Hair follicle dermal papilla cell (primary cell): ENCODE data around the gene CDCA4. TPM values are rescaled to one million over a fixed set of nuclear protein-coding genes. Genes with fewer than 3 reads are reported as not detected.

Experiments
- total RNA-seq: library from RNA; depleted of rRNA; stranded (reverse); fragments of >200 nt; gene quantifications from 2 replicates; pipeline ENCODE4 v1.2.3, GENCODE V29; 2012

The CDCA4 gene
- 10.4 and 12.8 TPM in 2 replicates for total RNA-seq

DNA sequence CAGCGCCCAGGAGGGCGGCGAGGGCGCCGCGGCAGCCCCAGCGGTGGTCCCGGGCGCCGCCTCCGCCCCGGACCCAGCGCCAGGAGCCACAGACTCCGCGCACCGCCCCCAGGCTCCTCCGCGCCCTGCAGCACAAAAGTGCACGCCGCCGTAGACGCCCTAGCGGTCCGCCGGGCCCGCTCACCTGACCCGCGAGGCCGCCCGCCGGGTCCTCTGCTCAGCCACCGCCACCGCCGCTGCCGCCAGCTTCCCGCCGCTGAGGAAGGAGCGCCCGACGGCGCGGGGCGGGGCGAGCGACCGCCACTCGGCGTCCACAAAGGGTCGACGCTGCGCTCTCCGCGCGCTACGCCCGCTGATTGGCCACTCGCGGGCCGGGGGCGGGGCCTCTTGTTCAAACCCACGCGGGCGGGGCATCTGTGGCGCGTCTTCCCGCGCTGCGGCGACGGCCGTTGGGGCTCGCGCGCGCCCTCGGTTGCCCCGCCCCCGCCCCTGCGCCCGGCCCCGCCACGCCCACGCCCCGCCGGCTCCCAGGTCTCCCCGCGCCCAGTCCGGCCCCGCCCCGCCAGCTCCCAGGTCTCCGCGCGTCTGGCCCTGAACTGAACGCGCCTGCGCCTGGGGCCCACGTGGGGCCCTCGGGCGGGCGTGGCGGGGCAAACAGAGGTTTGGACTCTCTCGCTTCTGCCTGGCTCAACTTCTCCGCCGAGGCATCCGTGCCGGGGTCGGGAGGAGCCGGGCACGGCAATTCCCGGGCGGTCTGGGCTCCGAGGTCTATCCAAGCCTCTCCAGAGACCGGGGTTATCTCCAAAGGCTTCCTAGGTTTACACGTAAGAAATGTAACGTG is at the start of gene CDCA4:
Gene CDCA4, minus strand, starts transcription at position 269 of the 841 bp plus-strand sequence. CDS start 9,154 bp downstream, outside the sequence.

DNA sequence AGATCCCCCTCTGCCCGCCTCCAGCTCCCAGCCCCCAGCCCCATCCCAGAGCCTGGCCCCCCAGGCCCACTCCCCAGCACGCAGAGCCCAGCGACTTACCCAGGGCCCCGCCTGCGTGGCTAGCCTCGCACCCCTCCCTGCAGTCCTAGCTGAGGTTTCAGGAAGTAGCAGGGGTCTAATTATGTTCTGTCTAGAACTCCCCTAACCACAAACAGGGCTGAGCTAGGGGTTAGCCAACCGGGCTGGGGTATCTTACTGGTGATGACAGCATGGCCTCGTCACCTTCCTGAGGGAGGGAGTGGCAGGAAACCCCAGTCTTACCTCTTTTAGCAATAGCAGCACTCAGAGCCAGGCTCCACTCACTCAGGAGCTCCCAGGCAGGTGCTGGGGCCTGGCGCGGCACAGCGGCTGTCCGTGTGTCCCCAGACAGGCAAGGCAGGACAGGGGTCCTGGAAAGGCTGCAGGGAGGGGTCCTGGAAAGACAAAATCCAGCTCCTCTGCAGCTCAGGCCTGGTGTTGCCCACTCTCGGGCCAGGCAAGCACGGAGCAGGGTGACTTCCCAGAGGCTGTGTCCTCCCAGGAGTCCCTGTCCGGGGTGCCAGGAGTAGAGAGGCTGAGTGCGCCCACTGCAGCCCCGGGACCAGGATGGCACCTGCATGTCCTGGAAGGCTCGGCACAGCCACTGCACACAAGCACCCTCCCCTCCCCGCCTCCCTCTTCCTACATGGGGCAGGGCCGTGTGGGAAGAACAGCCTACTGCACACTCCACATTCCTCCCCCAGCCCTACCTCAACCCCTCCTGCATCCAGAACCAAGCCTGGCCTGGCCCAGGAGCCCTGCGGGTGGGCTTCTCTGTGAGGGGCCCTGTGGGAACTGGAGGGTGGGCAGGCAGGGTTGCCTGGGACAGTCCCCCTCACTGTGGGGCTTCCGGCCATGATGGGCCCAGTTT is 44.7 kb upstream of the CDCA4 start, which contains the start of gene GPR132:
Gene GPR132, minus strand, starts transcription at position 151 of the 949 bp plus-strand sequence. CDS start 10,010 bp downstream, outside the sequence.

DNA sequence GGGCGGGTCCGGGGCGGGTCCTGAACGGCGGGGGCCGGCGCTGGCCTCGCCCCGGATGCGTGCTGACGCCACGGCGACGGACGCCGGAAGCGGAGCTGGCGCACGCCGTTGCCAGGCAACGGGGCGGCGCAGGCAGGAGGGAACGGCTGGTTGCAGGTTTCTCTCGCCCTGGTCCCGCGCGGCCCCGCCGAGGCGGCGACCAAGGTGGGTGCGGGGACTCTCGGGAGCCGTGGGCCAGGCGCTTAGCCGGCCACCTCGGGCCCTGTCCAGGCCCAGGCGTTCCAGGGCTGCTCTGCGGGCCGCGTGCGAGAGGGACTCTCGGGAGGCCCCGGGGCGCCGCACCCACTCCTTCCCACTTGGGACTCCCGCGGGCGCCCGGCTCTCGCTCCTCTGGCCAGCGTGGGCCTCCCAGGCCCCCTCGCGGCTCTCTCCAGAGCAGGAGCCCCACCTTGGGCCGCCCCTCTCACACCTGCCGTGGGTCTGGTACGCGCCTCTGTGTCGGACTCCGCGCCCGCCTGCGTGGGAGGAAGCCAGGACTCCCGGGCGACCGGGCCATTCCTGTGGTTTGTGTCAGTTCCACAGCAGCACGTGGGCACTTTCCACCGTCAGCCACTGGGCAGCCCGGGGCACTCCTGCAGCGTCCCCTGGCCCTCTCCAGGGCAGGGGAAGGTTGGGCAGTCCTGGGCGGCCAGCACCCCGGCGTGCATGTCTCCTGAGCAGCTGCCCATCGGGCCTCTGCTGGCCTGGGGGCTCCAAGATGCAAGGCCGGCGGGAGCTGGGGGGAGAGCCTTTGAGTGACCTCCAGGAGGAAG is 35.0 kb downstream of the CDCA4 start, which contains the start of gene CLBA1:
Gene CLBA1, plus strand, starts transcription at position 114 of the 812 bp plus-strand sequence. Its CDS starts 644 bp downstream, at position 758.

DNA sequence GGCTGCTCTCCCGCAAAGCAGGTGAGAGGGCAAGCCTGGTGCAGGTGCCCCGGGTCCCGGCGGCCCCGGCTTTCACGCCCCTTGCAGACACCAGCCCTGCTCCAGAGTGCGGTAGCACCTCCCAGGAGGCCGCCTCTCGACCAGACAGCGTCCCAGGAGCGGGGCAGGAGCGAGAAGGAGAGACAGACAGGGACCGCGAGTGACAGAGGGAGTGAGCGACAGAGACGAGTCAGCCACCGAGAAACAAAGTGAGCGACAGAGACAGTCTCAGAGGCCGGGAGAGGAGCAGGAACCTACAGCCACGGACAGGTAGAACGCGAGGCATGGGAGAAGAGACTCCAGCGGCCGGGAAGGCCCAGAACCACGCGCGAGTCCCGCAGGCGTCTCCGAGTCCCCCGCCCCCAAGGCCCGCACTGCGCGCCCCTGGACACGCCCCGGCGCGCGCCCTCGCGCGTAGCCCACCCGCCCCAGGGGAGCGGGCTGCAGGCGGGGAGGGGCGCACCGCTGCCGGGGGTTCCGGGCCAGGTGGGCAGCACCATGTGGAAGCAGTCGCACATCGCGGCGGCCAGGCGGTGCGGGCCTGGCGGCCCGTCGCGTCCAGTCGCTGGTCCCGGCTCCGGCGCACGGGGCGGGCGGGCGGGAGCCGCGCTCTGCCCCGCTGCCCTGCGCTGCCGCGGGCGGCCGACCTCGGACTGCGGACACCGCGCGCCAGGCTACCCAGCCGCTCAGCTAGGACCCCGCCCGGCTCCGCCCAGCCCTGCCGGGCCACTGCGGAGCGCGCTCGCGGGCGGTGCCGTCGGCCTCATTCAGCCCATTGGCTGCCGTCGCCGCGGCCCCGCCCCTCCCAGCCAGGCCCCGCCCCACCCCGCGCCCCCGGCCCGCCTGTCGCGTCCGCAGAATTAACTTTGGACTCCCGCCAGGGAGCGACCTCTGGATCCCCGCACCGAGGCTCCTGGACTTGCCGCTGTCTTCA is 42.9 kb downstream of the CDCA4 start, which contains the start of gene AHNAK2:
Gene AHNAK2, minus strand, starts transcription at position 694 of the 973 bp plus-strand sequence. Its CDS starts 137 bp downstream, at position 557.

Other genes with a start within 250 kb of the CDCA4 start
- 221 and 234 TPM in 2 replicates for gene AKT1, start 225.3 kb downstream of the CDCA4 start, total RNA-seq
- gene ZBTB42, start 220.0 kb downstream of the CDCA4 start, total RNA-seq = 5.7 and 5.8 TPM in 2 replicates
- 24.3 and 25.9 TPM in 2 replicates for gene CEP170B, start 155.8 kb downstream of the CDCA4 start, total RNA-seq
- gene PLD4, start 96.2 kb downstream of the CDCA4 start, total RNA-seq = under 0.01 TPM in 2 replicates
- 167 and 231 TPM in 2 replicates for gene AHNAK2, start 42.7 kb downstream of the CDCA4 start, total RNA-seq
- 11.7 and 13.6 TPM in 2 replicates for gene CLBA1, start 35.3 kb downstream of the CDCA4 start, total RNA-seq
- gene GPR132, start 44.3 kb upstream of the CDCA4 start, total RNA-seq = 0.16 TPM in 1 of 2 replicates, not detected in the other
- 0.61 and 2.3 TPM in 2 replicates for gene JAG2, start 147.7 kb upstream of the CDCA4 start, total RNA-seq
- gene NUDT14, start 160.2 kb upstream of the CDCA4 start, total RNA-seq = 8.5 and 8.6 TPM in 2 replicates
- 48.2 and 59.1 TPM in 2 replicates for gene BTBD6, start 227.4 kb upstream of the CDCA4 start, total RNA-seq